Heart left ventricle (tissue), 13 donors: ENCODE data around the gene REEP3.

Experiments
- CTCF ChIP-seq, 12 donors: fragments of 200-600 bp; sonication (generic) in 4 of 12; IDR thresholded peaks; one replicate each; pipeline versions ENCODE4 v1.5.0 to v1.8.0; 2018 to 2022; ENCODE audit warnings: antibody characterized with exemption in 12 of 12, mild to moderate bottlenecking in 5 of 12
- POLR2A ChIP-seq, 2 donors: fragments of 450-650 bp; IDR thresholded peaks; one replicate each; pipeline ENCODE4 v1.6.1; 2017; ENCODE audit warnings: antibody characterized with exemption in 2 of 2, mild to moderate bottlenecking in 2 of 2, moderate library complexity in 2 of 2
- donor health status: ischemic (EF 13 %, LVEDD 7.1; RV severe dilation, severe dysfunction).
- donor health status: DM: no; HTN: yes; CAD: no.
- donor health status: DM: no; HTN: no; CAD: no.
- donor health status: ischemic (EF 25% LVEDD 6.9; RV normal size, moderate dysfunction).
- donor health status: ischemic (EF 25% LVEDD 5.7; RV mildly dilated, moderate dysfunction).
- donor health status: ischemic (EF 35%, LVEDD 5.7; RV mildly dilated, moderate dysfunction).
- donor health status: nonischemic (EF 11% LVEDD 7.7; RV severe dilation, severe dysfunction).
- donor health status: DM: yes; HTN: yes; CAD: no.
- donor health status: PGD.
- donor health status: ischemic (EF 29% LVEDD 5.4; RV normal size, mild dysfunction).
- donor health status: nonischemic (EF 23%, LVEDD 6.1; RV moderate dilation, normal function).

DNA sequence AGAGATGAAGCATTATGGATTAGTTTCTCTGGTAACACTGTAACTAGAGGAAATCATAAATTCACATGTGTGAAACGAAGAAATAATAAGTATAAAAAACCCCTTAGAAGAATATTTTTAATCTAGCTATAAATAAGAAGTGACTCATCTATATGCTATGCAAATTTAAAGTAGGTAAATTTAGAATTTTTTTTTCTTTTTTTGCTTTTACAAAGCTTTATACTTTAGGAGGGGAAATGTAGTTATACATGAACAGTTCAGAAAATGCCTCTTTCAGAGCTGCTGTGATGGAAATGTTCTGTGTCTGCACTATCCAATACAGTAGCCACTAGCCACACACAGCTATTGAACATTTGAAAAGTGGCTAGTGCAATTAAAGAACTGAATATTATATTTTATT lies 87.3 kb downstream of the REEP3 start:
- TF ChIP-seq CTCF (IDR thresholded peaks at IDR 0.05) (no peak), POLR2A (IDR thresholded peaks at IDR 0.05) (no peak)
